ENCODE results near the gene WWTR1. TPM values are rescaled to one million over a fixed set of nuclear protein-coding genes. Genes with fewer than 3 reads are reported as not detected.

WWTR1 gene
- polyA plus RNA-seq, 4 donors, result 70.2 to 108 (median 92.4) TPM

DNA sequence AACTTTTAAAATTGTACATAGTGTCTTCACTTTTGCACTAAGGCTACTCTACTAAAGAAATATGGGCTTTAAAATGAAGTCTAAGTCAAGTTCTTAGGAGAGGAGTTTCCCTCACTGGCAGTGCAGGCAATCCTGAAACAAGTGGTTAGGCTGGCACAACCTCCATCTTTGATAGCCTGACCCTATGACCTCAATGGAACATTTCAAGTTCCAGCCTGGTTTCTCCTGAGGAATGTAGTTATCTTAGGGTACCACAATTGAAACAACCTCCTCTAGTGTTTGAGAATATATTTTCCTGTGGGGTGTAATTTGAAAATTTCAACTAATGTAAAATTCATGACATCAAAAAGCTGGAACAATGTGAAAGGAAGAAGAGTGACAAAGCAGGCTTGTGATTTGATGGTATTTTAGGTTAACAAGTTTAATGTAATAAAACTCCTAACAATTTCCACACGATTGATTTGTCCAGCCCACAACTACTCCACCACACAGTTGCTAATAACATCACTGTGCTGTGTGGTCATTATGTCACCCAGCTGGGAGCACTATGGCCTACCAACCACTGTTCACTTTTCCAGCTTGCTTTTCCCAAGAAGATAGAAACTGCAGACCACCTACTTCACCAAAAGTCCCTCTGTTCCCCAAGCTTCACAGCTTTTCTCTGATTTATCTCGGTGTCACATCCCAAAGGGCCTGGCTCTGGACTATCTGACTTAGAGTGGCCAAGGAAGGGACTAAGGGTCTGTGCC is 1.8 kb downstream of the WWTR1 start:
- DNase-seq (ENCODE audit: low read depth in 4 of 4, low spot score in 3 of 4), result no peak

DNA sequence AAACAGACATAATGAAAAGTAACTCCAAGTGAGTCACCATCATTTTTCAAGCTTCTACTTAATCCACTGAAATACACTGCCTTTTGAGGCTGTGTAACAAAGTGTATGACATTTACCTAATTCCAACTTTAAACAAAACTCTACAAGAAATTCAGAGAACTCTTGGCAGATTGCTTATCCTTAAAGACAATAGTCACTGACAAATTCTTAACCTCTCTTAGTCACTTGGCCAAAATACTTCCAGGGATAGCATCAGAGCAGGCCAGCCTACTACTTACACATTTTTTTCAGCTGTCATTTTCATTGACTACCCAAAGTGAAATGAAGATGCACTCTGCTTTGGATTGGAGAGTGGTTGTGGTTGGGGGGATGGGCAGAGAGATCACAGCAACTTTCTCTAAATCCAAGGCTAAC is 3.6 kb downstream of the WWTR1 start:
- no peak for DNase-seq (ENCODE audit: low read depth in 4 of 4, low spot score in 3 of 4)

DNA sequence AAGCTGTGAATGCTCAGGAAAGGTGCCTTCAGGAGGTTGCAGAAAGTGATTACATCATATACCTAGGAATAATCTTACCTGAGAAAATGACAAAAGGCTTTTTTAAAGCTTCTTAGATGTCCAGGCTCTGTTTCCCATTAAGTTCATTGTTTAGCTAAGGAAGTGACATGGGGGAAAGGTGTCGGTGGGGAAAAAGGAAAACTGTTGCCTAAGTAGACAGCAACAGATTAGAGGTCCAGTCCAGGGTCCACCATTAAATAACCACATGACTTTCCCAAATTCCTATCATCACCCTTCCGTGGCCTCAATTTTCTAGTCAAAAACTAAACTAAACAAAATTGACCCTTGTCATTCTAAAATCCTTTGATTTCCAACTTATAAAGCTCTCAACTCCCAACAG is 4.3 kb downstream of the WWTR1 start:
- DNase-seq (ENCODE audit: low read depth in 4 of 4, low spot score in 3 of 4), result no peak

DNA sequence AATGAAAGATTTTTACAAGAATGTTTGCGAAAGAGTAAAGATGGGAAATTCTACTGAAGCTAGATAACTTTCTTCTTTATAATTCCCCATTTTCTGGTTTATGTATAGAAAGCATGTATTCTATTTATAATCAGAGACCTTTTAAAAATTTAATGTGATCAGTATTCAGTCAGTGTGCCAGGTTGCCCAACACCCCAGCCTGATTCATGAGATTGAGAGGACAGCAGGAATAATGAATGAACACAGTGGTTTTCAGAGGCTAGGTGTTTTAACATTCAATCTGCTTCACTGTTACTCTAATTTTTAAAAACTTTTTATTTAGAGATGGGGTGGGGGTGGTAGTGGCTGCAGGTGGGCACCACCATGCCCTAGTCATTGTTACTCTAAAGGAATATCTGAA is 4.7 kb downstream of the WWTR1 start:
- no peak for DNase-seq (ENCODE audit: low read depth in 4 of 4, low spot score in 3 of 4)

DNA sequence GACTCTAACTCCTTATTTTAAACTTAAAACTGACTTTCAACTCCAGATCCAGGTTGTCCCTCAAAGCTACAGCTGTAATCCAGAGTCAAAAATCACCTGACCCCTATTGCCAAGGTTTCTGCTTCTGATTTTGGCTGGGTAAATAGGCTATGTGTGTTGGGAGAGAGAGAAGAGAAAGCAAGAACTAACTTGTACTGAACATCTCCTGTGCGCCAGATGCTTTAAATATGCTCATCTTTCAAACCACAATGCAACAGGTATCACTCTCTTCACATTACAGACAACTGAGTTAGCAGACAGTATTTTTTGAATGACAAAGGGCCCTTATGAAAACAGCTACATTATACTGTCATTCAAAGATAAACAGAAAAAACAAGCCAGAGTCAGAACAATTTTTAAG is 7.0 kb downstream of the WWTR1 start:
- DNase-seq (ENCODE audit: low read depth in 4 of 4, low spot score in 3 of 4), result no peak

DNA sequence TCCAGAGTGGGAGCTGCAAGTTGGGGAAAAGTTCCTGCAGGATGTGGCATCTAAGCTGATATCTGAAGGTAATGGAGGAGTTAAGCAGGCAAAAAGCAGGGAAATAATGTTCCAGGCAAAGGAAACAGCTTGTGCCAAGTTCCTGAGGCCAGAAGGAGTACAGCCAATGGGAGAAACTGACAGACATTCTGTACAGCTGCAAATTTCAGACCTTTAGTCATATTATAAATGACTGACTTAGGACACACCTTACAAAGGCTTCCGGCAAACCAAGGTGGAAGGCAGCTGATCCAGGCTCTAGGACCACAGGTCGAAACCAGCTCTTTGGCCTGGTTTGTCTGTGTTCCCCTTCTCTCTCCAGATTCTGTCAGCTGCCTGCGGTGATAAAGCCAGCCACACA is 9.3 kb downstream of the WWTR1 start:
- DNase-seq (ENCODE audit: low read depth in 4 of 4, low spot score in 3 of 4), result no peak

DNA sequence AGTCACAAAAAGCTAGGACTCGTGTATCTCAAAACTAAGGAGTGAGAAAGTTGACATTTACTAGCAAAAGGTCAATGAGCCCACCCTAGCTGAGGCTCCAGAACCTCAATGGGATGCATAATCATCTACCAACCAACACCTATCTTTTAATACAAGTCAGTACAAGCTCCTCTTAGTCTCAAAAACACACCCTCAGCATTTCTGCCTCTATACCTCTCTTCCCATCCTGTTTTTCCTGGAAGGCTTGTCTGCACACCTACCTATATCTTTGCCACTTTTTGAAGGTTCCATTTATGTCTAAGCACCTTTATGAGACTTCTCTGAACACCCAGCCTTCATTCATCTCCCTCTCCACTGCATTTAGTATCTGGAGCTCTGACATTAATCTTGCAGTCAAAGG is 10.0 kb downstream of the WWTR1 start:
- no peak for DNase-seq (ENCODE audit: low read depth in 4 of 4, low spot score in 3 of 4)

DNA sequence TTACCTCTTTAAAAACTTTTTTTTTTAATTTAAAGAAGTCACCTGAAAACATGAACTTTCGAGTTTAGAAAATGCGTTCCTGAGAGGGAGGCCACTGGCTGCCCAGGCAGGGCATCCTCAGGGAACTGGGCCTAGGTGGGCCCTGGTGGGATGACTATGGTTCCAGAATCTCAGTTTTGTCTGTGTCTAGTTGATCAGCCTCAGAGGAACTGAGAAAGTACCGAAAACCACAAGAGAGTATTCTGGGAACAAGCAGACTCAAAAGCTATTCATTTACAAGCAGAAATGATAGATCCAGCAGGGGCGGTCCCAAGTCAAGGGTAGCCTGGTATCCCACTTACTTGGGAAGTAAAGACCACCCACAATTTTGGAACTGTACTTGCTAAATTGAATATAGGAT is 10.5 kb downstream of the WWTR1 start:
- no peak for DNase-seq (ENCODE audit: low read depth in 4 of 4, low spot score in 3 of 4)

DNA sequence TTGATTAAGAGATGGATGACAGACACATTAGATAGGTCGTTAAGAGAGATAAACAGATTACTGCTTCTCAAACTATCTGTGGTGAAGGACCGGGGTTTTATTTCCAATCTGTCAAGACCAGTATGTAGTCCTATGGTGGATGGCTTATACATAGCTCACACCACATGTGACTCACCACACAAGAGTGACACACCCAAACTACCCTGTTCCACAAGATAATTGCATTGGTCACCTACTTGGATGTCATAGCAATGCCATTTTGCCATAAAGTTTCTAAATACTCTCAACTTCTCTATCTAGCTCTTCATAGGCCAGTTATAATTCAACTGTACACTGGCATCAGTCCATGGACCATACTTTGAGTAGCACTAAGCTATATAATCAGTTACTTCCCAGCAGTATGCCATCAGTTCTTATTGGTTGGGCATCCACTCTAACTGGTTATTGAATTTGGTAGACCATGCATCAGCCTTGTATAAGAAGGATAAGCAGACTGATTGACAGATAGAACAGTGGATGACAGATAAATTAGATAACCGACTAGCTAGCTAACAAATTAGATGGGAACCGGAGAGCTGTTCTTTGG is 11.6 kb downstream of the WWTR1 start:
- DNase-seq (ENCODE audit: low read depth in 4 of 4, low spot score in 3 of 4), result no peak

DNA sequence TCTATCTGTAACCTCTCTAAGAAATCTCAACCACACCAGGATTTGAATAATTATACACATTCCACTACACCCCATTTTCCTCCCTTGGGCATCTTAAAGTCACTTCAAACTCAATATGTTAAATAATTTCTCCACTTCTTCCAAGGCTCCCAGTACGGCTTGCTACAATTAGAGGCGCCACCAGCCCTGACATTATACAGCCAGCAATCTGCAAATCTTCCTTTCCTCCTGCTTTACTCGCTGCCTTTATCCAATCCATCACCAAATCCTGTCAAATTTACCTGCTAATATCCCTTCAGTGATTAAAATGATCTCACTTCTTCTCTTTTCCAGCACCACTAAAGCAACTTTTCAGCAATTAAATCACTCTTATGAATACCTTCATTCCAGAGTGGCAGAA is 13.9 kb downstream of the WWTR1 start:
- DNase-seq (ENCODE audit: low read depth in 4 of 4, low spot score in 3 of 4), result no peak

DNA sequence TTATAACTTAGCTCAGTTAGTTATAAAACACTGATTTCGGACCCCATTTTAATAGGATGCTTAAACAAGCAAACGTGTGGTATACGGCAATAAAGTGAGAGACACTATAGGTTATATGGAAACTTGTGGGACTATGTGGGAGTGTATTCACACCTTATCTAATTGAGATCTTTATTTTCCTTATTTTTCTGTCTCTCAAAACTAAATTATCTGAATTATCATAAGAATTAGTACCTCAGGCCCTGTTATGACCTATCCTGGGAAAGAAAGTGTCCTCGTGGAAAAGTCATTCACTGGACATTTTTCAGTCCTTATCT is 14.4 kb downstream of the WWTR1 start:
- no peak for DNase-seq (ENCODE audit: low read depth in 4 of 4, low spot score in 3 of 4)

DNA sequence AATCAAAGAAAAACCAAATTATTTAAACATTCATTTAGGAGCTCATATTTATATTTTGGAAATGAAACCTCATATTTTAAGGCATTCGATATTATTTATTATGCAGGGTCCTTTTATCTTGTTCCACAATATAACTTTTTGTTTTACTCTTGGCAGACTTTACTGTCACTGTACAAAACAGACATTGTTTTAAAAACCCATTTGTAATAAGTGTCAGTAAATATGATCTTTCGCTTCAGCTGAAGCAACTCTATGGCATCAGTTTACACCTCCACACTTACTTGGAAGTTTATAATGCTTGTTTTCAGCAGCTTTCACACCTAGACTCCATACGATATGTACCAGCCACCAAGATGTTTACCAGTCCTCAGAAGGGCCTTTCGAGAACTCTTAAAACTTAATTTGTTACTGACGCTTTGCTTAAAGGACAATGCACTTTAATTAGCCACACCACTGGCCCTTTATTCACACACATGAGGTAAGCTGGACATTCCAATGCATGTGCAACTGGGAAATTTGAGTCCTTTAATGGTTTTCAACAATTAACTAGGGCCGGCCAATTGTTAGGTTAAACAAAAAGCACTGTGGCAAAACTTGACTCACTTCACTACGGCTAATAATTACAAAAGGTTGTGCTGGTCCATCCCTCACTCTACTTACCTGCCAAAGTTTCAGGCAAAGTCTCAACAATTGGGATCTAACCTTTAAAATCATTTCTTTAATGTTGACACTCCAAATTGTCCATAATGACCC is 16.7 kb downstream of the WWTR1 start:
- DNase-seq (ENCODE audit: low read depth in 4 of 4, low spot score in 3 of 4), result no peak

DNA sequence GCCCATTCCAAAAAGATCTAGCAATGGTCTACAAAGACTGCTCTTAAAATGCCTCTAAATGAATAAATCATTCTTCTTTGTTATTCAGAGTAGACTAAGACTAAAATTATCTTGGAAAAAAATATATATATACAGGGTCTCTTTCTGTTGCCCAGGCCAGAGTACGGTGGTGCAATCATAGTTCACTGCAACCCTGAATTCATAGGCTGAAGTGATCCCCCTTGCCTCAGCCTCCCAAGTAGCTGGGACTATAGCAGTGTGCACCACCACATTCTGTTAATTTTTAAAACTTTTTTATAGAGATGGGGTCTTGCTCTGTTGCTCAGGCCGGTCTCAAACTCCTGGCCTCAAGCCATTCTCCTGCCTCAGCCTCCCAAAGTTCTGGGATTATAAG is 18.7 kb downstream of the WWTR1 start:
- no peak for DNase-seq (ENCODE audit: low read depth in 4 of 4, low spot score in 3 of 4)

DNA sequence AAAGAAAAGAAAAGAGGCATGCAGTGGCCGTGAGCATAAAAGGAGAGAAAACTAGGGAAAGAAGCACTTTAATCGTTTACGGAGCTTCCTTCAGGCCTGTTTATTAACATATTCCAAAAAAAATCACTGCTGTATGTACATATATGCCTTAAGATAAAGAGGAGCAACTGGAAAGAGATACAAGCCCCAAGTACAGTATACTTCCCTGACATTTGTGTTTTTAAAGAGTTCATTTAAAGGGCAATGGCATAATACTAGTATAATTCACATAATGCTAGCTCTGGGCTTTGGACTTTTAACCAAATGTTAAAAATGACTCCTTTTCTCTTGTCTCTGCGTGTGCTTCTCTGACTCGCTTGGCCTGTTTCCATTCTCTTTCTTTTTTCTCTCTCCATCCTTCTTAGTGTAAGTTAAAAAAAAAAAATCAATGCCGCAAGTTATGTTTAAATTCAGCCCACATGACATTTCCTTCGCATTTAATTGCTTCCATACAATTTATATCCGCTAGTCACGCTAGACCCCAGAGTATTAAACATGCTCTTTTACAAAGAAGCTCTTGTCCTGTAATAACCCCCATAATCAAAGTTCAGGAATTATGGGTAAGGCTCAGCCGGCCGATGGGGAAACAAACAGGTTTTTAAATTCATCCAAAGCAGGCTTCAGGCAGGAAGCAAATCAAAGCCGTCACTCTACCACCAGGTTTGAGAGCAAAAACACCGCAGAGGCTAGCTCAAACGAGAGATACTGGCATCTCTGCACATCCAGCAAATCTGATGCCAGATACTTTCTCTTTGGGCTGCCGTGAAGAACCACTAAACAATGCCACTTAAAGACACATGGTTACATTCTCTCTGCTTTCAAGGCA is 19.4 kb downstream of the WWTR1 start:
- peak in 1 of 4 donors; percentile 50 for DNase-seq (ENCODE audit: low read depth in 4 of 4, low spot score in 3 of 4)

DNA sequence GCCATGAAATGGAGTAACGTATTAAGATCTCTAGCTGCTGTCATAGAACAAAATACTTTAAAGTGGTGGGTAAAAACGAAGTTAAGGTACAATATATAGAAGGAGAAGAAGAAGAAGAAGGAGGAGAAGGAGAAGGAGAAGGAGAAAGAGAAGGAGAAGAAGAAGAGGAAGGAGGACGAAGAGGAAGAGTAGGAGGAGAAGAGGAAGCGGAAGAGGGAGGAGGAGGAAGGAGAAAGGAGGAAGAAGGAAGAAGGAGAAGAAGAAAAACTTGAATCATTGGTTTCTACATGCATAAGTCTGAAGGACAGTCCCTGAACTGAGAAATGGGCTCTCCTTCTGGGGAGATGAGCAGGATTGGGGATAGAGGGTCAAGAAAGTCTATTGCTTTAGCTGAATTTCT is 22.4 kb downstream of the WWTR1 start:
- no peak for DNase-seq (ENCODE audit: low read depth in 4 of 4, low spot score in 3 of 4)

DNA sequence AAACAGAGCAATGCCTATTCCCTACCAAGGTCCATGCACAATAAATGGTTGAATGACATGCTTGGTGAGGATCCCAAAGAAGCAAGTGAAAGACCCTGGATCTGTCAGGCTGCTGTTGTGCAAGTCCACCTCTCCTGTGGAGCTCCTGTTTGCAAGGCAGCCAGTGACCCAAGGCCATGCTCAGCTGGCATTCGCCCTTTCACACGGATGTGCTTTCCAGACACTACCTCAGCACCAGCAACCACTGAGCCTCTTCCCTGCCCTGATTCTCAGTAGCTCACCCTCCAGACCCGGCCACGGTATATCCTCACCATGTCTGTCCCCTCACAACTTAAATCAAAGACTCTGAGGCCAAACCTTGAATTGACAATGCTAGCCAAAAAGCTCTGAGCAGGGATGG is 23.3 kb downstream of the WWTR1 start:
- no peak for DNase-seq (ENCODE audit: low read depth in 4 of 4, low spot score in 3 of 4)

DNA sequence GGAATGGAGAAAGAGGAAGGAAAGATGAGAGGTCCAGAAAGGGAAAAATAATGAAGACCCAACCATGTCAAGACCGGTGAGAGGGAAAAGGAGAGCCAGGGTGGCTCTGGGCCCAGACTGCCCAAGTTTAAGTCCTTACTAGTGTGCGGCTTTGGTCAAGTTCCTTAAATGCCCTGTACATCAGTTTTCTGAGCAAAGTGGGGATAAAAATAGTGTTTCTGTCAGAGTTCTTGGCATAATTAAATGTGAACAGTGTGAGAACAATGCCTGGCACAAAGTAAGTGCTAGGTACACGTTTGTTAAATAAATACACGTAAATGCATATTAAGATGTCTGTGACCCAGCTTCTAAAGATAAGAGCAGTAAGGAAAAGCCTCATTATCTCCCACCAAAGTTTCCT is 23.8 kb downstream of the WWTR1 start:
- DNase-seq (ENCODE audit: low read depth in 4 of 4, low spot score in 3 of 4), result no peak

DNA sequence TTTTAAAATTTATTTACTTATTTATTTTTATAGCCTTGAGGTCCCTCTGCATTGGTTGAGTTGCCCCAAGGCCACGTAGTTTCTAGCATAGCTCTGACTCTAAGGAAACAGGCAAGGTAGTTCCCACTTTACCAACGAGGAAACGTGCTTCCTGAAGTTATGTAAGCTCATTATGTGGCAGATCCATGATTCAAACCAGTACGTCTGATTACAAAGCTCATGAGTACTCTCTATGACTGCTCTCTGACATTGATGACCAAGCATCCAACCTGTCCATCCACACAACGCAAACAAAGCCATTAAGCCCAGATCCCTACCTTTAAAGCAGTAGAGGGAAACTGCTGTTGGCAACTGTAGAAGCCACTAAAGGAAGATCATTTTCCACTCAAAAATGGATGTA is 25.6 kb downstream of the WWTR1 start:
- no peak for DNase-seq (ENCODE audit: low read depth in 4 of 4, low spot score in 3 of 4)

DNA sequence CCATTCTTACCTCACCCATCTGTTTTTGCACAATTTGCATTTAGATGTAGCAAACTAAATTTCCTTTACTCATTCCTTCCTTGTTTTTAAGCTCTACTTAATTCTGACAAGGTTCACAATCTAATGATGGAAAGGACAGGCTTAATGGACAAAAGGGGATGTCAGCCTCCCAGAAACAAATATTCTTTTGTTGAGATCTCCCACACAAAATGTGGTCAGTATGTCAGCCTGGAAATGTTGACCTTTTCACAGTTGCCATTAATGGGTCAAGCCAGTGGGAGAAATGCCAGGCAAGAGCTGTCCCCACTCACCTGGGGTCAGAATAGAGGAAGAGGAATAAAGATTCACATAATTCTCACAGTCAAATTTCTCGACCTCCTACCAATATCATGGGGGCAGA is 27.0 kb downstream of the WWTR1 start:
- no peak for DNase-seq (ENCODE audit: low read depth in 4 of 4, low spot score in 3 of 4)

DNA sequence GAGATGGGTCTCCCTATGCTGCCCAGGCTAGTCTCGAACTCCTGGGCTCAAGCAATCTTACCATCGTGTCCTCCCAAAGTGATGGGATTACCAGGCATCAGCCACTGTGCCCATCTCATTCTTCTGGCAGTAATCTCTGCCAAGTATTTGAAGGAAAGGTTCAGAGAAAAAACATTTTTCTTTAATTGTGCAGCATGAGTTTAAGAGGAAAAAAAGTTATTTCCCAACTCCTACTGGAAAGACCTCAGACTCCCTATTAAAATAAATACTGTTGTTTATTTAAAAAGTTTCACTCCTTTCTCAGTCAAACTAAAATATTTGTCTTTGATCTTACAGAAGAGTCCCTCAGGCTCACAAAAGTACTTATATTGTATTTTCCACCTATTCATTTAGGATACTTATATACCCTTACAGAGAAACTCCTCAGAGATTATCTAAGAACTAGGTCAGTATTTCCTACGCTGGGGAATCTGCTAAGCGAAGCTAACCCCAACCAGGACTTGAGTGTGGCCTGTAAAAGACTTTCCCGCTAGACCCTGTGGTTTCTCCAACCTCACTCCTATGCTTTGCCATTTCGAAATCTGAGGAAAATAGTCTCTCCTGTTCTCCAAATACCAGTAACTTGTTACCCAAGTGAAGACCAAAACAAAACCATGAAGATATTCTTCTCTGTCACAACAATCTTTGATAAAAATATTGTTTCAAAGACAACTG is 28.7 kb downstream of the WWTR1 start:
- no peak for DNase-seq (ENCODE audit: low read depth in 4 of 4, low spot score in 3 of 4)

DNA sequence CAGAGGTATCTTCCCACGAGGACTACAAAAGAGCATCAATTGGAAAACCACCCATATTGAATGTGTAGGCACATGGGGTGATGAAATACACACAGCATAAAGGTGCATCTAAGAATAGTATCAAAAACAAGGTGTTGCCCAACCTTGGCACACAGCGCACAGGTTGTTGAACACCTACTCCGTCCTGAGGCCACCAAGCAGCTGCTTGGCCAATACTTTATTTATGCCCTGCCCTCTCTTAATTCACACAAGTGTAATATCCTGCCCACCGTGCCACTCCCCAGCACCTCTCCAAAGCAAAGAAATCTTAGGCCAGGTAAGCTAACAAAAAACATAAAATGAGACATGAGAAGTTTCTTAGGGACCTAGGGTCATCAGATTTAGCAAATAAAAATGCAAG is 31.2 kb downstream of the WWTR1 start:
- no peak for DNase-seq (ENCODE audit: low read depth in 4 of 4, low spot score in 3 of 4)

All from left renal pelvis (tissue), 4 donors.